HG03460 (cell line): Measurements from ENCODE around the gene KRT83.

ENCODE experiments used
- ATAC-seq: cut with Tn5 transposase; IDR thresholded peaks from one replicate; pipeline ENCODE4 v1.9.1; 2021; ENCODE audit not compliant: unreplicated experiment

KRT83 gene

GRCh38 chr12:52320784-52321400 lies at the start of gene KRT83:
KRT83 (minus strand) TSS chr12:52321398; CDS start chr12:52321335, 63 bp downstream.
- ATAC-seq = no peak

- ATAC-seq = no peak
These were observed 48.6 kb upstream of the KRT83 start for GRCh38 chr12:52369809-52370208.

GRCh38 chr12:52369211-52369610 lies 48.0 kb upstream of the KRT83 start:
- no peak for ATAC-seq

- ATAC-seq = no peak
These were observed 47.3 kb upstream of the KRT83 start for GRCh38 chr12:52368508-52368907.

- no peak for ATAC-seq
These were observed 46.7 kb upstream of the KRT83 start for GRCh38 chr12:52367876-52368275.

- no peak for ATAC-seq
These were observed 45.7 kb upstream of the KRT83 start, which contains the start of gene KRT85 for GRCh38 chr12:52366738-52367485. KRT85 (minus strand) TSS chr12:52367481; CDS start chr12:52367405, 76 bp downstream.

GRCh38 chr12:52364901-52365489 lies 43.8 kb upstream of the KRT83 start:
- ATAC-seq = no peak

GRCh38 chr12:52364061-52364460 lies 42.9 kb upstream of the KRT83 start:
- ATAC-seq = no peak

GRCh38 chr12:52363111-52363679 lies 42.0 kb upstream of the KRT83 start:
- no peak for ATAC-seq

GRCh38 chr12:52362118-52362726 lies 41.0 kb upstream of the KRT83 start:
- ATAC-seq = no peak

- ATAC-seq = no peak
These were observed 40.4 kb upstream of the KRT83 start for GRCh38 chr12:52361553-52361952.

- no peak for ATAC-seq
These were observed 39.6 kb upstream of the KRT83 start for GRCh38 chr12:52360663-52361271.

GRCh38 chr12:52360106-52360662 lies 39.0 kb upstream of the KRT83 start:
- ATAC-seq = no peak

GRCh38 chr12:52359621-52360061 lies 38.4 kb upstream of the KRT83 start:
- ATAC-seq = no peak

GRCh38 chr12:52358575-52359350 lies 37.6 kb upstream of the KRT83 start:
- ATAC-seq = peak; percentile 97

- no peak for ATAC-seq
These were observed 35.8 kb upstream of the KRT83 start for GRCh38 chr12:52356762-52357580.

GRCh38 chr12:52356031-52356761 lies 35.0 kb upstream of the KRT83 start:
- no peak for ATAC-seq

GRCh38 chr12:52355176-52355575 lies 34.0 kb upstream of the KRT83 start:
- ATAC-seq = no peak
